ENCODE measurements around the gene PNLIPRP1.

Gene PNLIPRP1

DNA sequence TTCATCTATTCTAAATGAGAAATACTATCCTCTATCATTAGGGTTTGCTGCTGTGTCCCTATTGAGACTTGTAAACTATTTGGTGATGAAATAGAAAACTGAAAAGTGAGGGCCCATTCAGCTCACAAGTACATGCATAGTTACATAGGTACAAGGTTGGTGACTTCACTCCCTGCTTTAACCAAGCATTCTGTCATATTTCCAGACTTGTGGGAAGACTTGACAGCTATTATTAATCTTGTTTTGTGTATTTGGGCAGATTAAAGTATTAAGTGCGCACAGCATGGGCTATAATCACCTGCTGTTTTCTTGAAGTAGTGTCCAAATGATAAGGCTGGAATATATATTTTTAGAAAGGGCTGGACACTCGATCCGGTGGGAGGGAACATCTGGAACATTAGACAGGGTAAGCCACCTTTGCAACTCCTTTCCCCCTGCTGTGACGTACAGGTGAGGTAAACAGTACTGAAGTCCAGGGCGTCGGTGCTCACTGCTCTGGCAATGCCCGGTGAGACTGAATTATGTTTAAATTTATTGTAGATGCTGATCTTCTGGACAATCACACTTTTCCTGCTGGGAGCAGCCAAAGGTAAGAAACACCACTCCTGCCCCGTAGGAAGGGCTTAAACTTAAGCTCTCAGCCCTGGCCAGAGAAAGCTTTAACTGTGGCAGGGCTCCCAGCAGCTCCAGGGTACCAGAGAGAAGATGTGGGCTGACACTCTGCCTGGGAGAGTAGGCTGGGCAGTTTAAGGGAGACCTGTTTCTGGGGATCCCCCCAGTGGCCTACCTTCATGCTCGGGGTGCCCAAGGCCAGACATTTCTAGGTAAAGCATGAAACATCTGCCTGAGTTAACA lies at the start of gene PNLIPRP1:
TSS of gene PNLIPRP1 (plus strand) at position 370 of the 855 bp plus-strand sequence. CDS start at position 541, 171 bp downstream.
- no peak for DNase-seq

DNA sequence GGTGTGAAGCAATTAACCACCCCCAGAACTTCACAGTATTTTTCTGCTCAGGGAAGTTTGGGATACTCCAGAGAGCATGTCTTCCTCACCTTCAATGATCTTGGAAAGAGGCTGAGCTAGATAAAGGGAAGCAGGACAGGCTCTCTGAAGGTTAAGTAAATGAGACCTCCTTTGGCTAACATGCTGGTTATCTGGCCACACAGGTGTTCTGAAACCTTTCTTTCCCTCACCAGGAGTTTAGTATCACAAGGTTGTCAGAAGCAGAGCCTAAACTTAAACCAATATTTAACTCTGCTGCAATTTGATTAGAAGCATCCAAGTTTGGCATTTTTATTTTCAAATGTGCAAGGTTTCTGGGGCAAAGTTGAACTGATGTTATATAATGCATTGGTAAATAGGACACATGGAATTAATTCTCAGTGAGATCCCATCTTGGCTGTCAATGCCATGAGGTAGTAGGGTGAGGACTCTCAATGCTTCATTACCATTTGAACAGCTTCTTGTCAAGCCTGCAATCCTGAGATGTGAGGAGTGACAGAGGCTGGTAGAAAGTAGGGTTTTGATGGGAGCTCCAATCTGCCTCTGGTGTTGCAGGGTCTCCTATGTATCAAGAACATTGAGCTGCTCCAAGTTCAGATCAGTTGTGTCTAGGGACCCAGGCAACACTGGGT lies 48.6 kb upstream of the PNLIPRP1 start:
- DNase-seq, result no peak

DNA sequence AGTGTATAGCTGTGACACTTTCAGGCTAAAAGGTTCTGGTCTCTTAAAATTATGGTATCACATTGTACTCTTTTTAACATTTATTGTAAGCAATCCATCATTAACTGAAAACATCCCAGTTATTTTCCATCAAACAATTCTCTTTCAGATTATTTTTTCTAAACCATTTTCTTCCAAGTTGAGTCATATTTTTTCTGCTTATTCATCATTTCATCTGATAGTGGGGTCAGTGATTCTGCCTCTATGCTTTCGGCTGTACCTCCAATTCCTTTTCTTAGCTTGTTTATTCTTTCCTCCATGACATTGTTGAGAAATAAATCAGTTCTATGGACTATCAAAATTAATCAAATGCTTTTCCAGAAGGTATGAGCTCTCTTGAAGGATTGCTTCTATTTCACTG lies 45.6 kb upstream of the PNLIPRP1 start:
- DNase-seq, result no peak

DNA sequence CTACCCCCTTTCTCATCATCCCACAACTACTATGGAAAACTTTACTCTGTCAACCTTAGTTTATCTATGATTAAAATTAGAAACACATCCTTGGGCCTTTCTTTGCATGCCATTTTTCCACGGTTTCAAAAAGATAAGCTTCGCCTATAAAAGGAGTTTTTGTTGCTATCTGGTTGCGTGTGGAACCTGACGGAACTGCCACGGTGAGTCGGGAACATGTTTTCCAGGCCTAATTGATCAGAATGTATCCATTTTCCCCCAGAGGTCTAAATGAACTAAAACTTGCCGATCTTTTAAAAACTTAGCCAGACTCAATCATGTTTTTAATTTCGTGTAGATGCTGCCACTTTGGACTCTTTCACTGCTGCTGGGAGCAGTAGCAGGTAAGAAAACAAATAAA lies 45.0 kb upstream of the PNLIPRP1 start, which contains the start of gene PNLIP:
TSS of gene PNLIP (plus strand) at position 176 of the 400 bp plus-strand sequence. CDS start at position 338, 162 bp downstream.
- no peak for DNase-seq

DNA sequence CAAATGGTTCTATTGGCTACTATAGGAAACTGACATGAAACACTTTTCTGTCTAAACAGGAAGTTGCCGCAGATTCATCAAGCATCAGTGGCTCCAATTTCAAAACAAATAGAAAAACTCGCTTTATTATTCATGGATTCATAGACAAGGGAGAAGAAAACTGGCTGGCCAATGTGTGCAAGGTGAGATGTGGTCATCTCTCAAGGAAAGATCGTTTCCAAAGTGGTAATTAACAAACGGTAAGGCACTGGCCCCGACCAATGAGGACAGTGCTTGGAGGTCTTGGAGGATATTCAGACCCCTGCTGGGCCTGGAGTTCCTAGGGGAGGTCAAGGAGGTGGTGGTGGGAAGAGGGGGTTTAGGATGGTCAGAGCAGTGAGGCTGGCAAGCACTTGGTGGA lies 42.5 kb upstream of the PNLIPRP1 start:
- DNase-seq, result no peak

DNA sequence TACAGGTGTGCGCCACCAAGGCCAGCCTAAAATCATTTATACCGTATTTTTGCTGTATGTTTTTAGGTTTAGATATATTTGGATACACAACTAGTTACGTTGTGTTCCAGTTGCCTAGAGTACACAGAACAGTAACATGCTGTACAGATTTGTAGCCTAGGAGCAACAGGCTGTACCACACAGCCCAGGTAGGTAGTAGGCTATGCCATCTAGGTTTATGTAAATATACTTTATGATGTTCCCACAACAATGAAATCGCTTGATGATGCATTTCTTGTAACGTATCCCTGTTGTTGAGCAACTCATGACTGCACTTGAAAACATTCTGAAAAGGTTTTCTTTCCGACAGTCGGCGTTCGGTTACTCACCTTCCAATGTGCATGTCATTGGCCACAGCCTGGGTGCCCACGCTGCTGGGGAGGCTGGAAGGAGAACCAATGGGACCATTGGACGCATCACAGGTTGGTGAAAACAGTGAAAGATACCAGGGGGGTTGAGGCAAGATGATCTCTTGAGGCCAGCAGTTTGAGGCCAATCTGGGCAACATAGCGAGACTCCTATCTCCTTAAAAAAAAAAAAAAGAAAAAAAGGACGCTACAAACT lies 37.3 kb upstream of the PNLIPRP1 start:
- no peak for DNase-seq

DNA sequence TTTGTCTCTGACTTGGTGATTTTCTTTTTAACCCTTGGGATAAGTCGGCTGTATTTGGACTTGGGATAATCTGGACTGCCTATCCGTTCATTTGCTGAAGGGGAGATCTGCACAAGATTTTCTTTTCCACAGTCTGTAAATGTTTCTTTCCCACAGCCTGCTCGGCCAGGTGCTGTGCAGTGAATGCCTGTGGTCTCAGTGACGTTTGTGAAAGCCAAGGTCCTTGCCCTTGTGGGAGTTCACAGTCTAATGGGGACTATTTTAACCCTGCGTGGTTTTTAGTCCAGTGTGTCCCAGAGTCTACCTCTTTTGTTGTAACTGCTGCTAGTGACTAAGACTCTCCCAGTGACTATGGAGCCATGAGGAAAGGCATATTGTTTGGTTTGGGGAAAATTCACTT lies 36.1 kb upstream of the PNLIPRP1 start:
- no peak for DNase-seq

DNA sequence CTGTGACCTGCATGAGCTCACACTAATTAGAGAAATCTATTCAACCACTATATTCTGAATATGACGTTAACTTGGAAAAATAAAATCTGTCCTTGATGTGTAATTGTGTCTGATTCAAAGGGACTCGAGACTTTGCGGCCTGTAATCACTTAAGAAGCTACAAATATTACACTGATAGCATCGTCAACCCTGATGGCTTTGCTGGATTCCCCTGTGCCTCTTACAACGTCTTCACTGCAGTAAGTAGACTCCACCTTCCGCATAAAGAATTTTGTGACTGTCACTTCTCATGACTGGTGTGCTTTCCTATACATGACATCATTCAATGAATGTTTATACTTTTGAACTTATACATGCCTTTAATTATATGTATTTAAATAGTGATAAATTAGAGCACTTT lies 34.9 kb upstream of the PNLIPRP1 start:
- no peak for DNase-seq

DNA sequence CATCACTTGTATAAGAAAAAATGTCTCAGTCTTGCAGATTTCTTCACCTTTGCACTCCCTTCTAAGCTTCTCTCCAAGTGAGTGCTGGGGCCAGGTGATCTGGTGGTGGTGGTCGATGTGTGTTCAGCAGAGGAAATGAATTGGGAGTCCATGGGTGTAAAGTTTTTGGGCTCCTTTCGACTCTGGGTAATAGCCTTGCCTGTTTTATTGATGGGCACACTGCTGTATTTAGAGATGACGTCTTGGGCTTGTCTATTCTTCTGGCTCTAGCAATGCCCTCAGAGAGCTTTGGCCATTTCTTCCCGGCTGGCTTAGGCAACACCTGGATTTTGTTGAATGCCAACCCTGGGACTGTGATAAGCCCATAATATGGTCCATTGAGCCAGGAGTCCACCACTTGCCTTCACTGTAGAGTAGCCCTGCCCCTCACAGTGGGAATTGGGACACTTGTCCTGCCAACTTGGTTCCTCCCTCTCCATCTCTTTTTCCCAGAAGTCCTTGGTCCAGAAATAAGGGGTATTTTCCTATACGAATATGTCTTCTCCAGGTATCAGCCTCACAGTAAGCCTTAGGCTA lies 33.4 kb upstream of the PNLIPRP1 start:
- no peak for DNase-seq

DNA sequence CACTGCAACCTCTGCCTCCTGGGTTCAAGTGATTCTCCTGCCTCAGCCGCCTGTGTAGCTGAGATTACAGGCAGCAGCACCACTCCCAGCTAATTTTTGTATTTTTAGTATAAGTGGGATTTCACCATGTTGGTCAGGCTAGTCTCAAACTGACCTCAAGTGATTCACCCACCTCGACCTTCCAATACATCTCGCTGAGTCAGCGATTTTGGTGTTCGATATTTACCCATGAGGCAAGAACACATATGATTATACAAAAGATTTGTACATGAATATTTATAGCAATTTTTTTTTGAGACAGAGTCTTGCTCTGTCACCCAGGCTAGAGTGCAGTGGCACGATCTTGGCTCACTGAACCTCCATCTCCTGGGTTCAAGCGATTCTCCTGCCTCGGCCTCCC lies 25.2 kb upstream of the PNLIPRP1 start:
- no peak for DNase-seq

DNA sequence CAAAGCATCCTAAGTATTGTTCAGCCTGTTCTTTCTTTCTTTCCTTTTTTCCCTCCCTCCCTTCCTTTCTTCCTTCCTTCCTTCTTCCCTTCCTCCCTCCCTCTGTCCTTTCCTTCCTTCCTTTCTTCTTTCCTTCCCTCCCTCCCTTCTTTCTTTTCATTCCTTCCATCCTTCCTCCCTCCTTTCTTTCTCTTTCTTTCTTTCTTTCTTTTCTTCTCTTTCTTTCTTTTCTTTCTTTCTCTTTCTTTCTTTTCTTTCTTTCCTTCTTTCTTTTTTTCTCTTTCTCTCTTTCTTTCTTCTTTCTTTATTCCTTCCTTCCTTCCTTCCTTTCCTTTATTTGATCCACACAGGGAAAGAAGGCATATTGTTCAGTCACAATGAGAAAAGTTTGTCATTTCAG lies 23.8 kb upstream of the PNLIPRP1 start:
- no peak for DNase-seq

DNA sequence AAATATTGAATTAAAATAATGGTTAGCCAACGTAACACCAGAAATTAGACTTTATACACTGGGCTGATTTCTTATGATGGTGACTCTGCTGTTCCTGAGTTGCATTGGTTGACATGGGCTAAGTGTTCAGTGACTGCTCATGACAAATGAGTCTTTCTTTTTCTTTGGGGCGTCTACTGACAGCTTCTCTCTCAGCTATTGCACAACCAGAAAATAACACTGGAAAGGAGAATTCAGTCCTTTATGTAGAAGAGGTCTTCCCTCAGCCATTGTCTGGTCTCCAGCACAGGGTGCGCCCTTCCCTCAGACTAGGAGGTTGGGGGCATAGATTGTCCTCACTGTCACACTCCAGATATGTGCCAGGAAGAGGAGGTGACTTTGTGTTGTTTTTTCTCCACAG lies 23.4 kb upstream of the PNLIPRP1 start:
- no peak for DNase-seq

DNA sequence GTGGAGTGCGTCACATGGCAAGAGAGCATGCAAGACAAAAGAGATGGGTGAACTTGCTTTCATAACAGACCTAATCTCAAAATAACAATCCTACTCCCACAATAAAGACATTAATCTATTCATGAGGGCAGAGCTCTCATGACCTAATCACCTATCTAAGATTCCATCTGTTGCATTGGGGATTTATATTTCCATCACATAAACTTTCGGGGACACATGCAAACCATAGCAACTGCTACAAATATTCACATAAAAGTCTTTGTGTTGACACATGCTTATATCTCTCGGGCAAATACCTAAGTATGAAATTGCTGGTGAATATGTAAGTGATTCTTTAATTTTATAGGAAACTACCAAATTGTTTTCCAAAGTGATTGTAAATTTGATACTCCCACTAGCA lies 16.0 kb upstream of the PNLIPRP1 start:
- DNase-seq, result no peak

DNA sequence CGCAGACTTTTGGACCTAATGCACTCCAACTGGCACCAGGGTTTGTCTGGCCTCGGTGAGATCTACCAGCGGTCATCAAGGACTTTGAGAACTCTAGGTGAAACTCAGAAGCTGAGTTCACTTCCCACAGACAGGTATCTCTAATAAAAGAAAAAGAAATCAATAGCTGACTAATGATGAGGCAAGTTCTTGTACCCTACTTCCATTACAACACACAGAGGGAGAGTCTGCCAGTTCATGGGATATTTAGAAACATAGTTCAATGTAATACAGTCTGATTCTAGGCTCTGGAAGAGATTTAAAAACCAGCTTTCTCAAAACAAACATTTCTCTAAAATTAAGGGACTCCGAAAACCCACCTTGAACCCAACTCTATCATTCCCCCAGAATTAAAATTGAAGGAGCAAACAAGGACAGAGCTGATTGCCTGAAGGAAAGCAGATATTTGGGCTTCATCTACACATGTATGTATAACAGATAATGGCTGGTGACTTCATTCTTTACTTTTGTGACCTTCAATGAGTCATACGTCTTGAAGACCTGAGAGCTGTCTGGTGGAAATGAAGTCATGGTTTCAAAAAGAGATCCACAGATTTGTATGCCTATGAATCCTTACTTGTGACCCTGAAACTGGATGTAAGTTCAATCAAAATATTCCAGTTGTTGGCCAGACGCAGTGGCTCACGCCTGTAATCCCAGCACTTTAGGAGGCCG lies 2.7 kb upstream of the PNLIPRP1 start:
- no peak for DNase-seq

DNA sequence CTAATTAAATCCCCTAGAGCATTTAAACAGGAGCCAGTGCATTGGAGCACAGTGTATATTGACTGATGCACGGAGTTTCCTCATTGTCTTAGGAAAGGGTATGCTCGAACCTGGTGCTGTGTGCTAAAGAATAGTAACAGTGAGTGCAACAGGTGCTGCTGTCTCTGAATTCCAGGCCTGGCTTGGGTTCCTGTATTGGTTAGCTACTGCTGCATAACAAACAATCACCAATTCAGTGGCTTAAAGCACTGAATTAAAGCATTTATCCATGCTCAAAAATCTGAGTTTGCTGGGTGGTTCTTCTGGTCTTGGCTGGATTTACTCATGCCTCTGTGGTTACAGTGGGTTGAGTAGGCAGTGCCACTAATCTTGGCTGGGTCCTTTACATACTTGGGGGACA lies 1.8 kb upstream of the PNLIPRP1 start:
- DNase-seq, result no peak

DNA sequence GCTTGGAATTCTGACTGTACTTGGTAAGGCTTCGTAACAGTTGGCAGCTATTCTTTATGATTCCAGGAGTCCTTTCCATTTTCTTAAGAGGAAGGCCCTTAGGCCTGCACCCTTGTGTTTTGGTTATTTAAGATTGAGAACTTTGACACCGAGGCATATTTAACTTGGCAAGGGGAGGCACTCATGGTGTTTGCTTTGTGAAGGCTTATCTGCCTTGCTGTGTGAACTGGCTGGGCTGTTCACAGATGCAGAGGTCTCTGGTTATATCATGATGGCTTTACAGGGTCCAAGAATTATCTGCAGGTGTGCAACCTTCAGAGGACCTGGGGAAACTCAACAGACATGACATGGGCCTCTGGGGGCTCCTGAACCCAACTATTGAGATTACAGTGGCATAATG lies 833 bp upstream of the PNLIPRP1 start:
- DNase-seq, result no peak

DNA sequence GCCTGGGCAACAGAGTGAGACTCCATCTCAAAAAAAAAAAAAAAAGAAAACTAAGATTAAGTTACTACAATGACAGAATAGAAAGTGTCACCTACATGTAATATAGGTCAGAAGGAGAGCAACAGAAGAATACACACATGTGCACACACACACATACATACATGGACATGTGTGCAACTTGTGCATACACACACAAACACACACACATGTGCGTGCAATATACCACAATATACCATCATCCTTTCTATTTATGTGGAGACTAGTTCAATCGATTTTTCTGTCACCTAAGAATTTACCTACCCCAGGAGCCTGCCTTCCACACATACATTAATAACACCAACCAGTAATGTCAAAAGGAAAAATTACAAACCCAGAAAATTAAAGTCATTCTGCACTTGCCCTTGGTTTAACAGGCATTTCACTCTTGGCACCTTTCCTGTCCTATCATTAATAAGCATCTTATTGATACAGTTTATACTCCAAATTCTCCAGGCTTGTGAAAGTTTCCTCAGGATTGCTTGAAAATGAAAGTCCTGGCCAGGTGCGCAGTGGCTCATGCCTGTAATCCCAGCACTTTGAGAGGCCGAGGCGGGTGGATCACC lies 2.5 kb downstream of the PNLIPRP1 start:
- no peak for DNase-seq

DNA sequence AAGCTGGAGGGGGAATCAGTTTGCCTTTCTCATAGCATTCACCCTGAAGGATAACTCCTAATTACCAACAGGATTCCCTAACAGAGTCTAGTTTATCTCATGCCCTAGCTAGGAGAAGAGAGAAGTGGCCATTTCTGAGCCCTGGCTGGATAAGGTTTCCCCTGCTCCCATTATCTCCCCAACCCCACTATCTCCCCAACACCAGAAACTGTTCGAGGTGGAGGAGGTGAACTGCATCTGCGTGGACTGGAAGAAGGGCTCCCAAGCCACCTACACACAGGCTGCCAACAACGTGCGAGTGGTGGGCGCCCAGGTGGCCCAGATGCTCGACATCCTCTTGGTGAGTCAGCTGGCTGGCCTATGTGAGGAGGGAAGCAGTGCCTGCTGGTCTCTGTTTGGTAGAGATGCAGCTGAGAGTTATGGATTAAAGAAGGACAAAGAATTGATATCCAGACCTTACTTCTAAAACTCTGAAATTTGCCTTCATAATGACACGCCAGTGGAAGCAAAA lies 3.8 kb downstream of the PNLIPRP1 start:
- DNase-seq, result no peak

DNA sequence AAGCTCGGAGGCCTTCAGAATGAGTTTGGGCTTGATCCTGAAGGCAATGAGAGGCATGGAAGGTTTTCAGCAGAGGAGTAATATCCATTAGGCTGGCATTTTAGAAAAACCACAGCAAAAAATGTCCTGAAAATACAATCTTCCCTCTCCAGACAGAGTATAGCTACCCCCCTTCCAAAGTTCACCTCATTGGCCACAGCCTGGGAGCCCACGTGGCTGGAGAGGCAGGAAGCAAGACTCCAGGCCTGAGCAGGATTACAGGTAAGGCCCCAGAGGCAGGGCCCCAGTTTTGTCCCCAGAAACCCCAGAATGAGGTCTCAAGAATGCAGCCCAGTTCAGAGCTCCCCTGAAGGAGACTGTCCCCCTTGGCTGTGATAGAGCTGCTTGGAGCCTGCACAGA lies 5.3 kb downstream of the PNLIPRP1 start:
- no peak for DNase-seq

DNA sequence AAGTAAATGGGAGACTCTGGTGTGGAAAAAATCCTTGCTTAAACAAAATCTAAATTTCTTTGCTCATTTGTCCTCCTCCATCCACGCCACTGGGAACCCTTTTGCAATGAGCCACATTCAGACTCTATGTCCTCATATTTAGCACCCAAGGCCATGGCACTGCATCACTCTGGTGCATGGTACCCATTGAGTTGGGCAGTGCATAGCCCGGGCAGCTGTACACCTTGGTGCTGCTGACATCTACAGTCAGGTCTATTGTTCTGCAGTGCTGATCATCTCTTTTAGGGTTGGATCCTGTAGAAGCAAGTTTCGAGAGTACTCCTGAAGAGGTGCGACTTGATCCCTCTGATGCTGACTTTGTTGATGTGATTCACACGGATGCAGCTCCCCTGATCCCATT lies 6.8 kb downstream of the PNLIPRP1 start:
- no peak for DNase-seq

DNA sequence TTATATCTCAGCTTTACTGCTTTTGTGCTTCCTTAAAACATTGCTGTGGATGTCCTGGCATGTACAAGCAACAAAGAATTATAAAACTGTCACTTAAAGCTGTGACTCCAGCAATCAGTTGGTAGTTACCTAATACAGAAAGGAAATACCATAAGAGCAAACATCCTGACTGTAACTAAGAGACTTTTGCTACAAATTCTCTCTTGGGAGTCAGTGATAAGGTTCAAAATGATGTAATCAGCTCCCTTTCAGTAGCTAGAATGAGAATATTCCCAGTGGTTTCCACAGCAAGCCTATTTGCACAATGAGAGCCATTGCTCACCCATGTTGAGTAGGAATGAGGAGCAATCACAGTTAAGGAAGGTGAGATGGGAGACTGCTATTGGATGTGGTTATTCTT lies 7.6 kb downstream of the PNLIPRP1 start:
- no peak for DNase-seq

DNA sequence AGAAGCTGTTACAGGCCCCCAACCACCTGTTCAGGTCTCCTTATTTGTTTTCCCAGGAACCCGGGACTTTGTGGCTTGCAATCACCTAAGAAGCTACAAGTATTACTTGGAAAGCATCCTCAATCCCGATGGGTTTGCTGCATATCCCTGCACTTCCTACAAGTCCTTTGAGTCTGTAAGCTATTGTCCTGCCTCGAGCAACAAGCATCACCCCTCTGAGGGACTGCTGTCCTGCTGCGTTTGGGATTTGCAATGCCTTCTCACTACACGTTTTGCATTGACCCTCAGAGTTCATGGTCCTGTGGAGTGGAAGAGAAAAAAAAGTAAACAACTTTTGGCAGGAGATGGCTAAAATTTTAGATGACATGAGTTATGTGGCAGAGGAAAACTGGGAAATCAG lies 9.2 kb downstream of the PNLIPRP1 start:
- no peak for DNase-seq

Measured in stimulated activated CD4-positive, alpha-beta T cell treated with anti-CD3 and anti-CD28 coated beads, Interleukin-1b, Interleukin-23, amount 100 ng/mL, for 48 hours (primary cell).